ENCODE results near the gene FANCM. TPM values are rescaled to one million over a fixed set of nuclear protein-coding genes. Genes with fewer than 3 reads are reported as not detected.

FANCM gene
- total RNA-seq, 6 experiments from 2014 or later = 1.4 to 3.9 (median 1.9) TPM

DNA sequence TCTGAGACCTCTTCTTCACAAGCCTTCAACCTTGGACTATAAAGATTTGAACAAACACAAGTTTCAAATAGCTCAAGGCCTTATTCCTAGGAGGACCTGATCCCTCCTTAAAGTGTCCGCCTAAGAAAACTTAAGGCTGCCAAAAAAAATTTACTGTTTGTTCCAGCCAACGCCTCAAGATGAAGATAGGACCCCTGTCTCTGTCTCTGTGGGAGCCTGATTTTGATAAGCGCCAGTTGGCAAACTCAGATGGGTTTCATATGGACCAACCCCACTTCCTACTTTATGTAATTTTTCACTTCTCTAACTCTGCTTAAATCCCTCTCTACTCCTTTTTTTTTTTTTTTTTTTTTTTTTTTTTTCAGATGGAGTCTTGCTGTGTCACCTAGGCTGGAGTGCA lies 12.5 kb upstream of the FANCM start:
- ATAC-seq (no peak), DNase-seq (no peak)
- Histone ChIP-seq H3K36me3 (peaks cover 0 to 33% (median 9%) of the 10 kb centered on the region in 4 donors), H3K9me3 (no peaks in the 10 kb centered on the region), H3K4me1 (no peaks in the 10 kb centered on the region), H3K27me3 (no peaks in the 10 kb centered on the region), H3K27ac (no peak overlapping the region), H3K4me3 (no peak overlapping the region)
- TF ChIP-seq POLR2A (IDR thresholded peaks at IDR 0.05) (no peak), CTCF (IDR thresholded peaks at IDR 0.05) (no peak)
- intact Hi-C loops (cut with DNase I) = no loop called here
- WGBS (ENCODE audit: insufficient coverage, low coverage, low lambda C conversion rate, missing lambda C conversion rate) = 85% methylated on average over 3 of the region's 3 CpGs

GRCh38 chr14:45125754-45126153 lies 10.0 kb upstream of the FANCM start:
- WGBS (ENCODE audit: insufficient coverage, low coverage, low lambda C conversion rate, missing lambda C conversion rate) = 88% methylated on average over 1 of the region's 2 CpGs
- Histone ChIP-seq H3K27ac (no peak overlapping the region), H3K36me3 (peaks cover 0 to 10% (median 5%) of the 10 kb centered on the region in 4 donors), H3K4me1 (no peaks in the 10 kb centered on the region), H3K4me3 (no peak overlapping the region), H3K9me3 (no peaks in the 10 kb centered on the region), H3K27me3 (no peaks in the 10 kb centered on the region)
- ATAC-seq = no peak
- TF ChIP-seq CTCF (IDR thresholded peaks at IDR 0.05) (no peak), POLR2A (IDR thresholded peaks at IDR 0.05) (no peak)
- intact Hi-C loops (cut with DNase I) = no loop called here
- DNase-seq = no peak

DNA sequence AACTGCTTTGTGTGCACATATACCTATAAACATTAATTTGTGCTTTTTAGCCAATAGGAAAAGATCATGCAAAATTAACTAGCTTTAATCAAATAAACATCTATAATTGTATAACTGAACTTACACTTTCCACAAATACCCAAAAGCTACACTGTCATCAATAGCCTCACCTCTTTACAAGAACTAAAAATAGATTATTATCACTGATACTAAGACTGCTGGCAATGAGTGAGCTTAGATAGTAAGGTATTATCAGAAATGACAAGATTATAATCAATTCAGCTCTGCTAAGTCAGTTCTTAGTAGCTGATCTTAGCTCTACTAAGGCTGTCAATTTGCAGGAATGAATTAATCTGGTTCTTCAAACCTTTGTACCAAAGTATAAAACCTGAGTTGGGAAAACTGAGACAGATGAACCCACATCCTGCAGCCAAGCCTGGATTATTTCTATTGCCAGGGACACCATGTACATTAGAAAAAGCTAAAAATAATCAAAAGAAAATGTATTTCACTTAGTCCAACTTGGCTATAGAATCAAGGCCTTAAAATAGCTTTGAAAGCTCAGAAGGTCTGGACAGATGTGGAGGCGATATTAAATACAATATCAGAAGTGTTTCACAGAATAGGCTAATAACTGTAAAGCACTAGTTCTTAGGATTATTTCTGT lies 6.6 kb upstream of the FANCM start:
- Histone ChIP-seq H3K27ac (no peak overlapping the region), H3K9me3 (no peaks in the 10 kb centered on the region), H3K4me1 (no peaks in the 10 kb centered on the region), H3K27me3 (no peaks in the 10 kb centered on the region), H3K4me3 (no peak overlapping the region), H3K36me3 (peaks cover 0 to 7% (median 0%) of the 10 kb centered on the region in 4 donors)
- DNase-seq (no peak), ATAC-seq (no peak)
- intact Hi-C loops (cut with DNase I) = no loop called here
- TF ChIP-seq POLR2A (IDR thresholded peaks at IDR 0.05) = no peak
- no peak for TF ChIP-seq CTCF (IDR thresholded peaks at IDR 0.05)
- 100% methylated on average over 1 of the region's 1 CpG for WGBS (ENCODE audit: insufficient coverage, low coverage, low lambda C conversion rate, missing lambda C conversion rate)

DNA sequence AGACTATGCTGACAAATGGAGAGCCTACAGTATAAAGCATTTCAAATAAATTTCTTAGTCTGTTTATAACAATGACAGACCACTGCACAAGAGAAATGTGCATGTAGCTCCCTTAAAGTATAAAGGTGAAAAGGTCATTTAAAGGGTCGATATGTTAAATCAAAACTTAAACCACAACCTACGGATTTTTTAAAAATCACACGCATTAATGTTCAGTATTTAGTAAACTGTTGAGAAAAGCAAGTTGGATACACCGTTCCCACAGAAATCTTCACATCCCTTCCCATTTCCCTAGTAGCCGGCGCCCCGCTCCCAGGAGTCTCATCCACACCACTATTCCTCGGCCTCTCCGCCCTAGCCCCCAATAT lies 2.1 kb upstream of the FANCM start:
- intact Hi-C loops (cut with DNase I) = no loop called here
- peak overlapping the region; percentile 77 to 83 (median 81) for H3K27ac ChIP-seq

More for the DNA sequence above, 2.1 kb upstream of the FANCM start:
- Histone ChIP-seq H3K4me1 (peaks cover 0 to 11% (median 6%) of the 10 kb centered on the region in 4 donors), H3K9me3 (no peaks in the 10 kb centered on the region), H3K4me3 (peak overlapping the region; percentile 57 to 83 (median 74)), H3K27me3 (no peaks in the 10 kb centered on the region), H3K36me3 (peaks cover 0 to 2% (median 0%) of the 10 kb centered on the region in 4 donors)
- peak in 3 of 4 donors; percentile 0 to 4 (median 4) for ATAC-seq
- no peak for DNase-seq
- TF ChIP-seq POLR2A (IDR thresholded peaks at IDR 0.05) (no peak), CTCF (IDR thresholded peaks at IDR 0.05) (no peak)
- 0% methylated on average over 9 of the region's 9 CpGs for WGBS (ENCODE audit: insufficient coverage, low coverage, low lambda C conversion rate, missing lambda C conversion rate)
